GM23338 (cell line): ENCODE results near the gene DTWD1. TPM values are rescaled to one million over a fixed set of nuclear protein-coding genes. Genes with fewer than 3 reads are reported as not detected.
A peak's percentile ranks its signal among the peaks of the same experiment; 100 is the strongest.

Experiments used
- ATAC-seq: fragments of 200-7000 bp; cut with Tn5 transposase; 3 replicates; pipeline ENCODE4 v1.9.1; 2020
- DNase-seq: peaks from one replicate; pipeline ENCODE4 v3.0.0-alpha.2; 2015; ENCODE audit warnings: low spot score
- H2AFZ ChIP-seq: fragments of 200-600 bp; sonication (generic); 2 replicates; pipeline ENCODE4 v1.8.0; 2016; ENCODE audit warnings: antibody characterized with exemption, mild to moderate bottlenecking, moderate library complexity
- H3F3A ChIP-seq: fragments of 200-600 bp; sonication (generic); replicated peaks from 2 replicates; pipeline ENCODE4 v1.8.0; 2017; ENCODE audit warnings: antibody characterized with exemption, mixed run types, low read depth
- H3K27ac ChIP-seq: fragments of 200-600 bp; sonication (generic); 2 replicates; pipeline ENCODE4 v1.6.1; 2016; ENCODE audit warnings: low read depth
- H3K27me3 ChIP-seq: fragments of 200-600 bp; sonication (generic); 2 replicates; pipeline ENCODE4 v1.8.0; 2016; ENCODE audit warnings: mild to moderate bottlenecking, mixed run types, moderate library complexity; ENCODE audit not compliant: insufficient read depth
- H3K36me3 ChIP-seq: fragments of 200-600 bp; sonication (generic); 2 replicates; pipeline ENCODE4 v1.8.0; 2016; ENCODE audit warnings: mild to moderate bottlenecking; ENCODE audit not compliant: insufficient read depth
- H3K4me1 ChIP-seq: fragments of 200-600 bp; sonication (generic); 2 replicates; pipeline ENCODE4 v1.8.0; 2016; ENCODE audit warnings: mild to moderate bottlenecking, moderate library complexity; ENCODE audit not compliant: insufficient read depth
- H3K4me2 ChIP-seq: fragments of 200-600 bp; sonication (generic); 2 replicates; pipeline ENCODE4 v1.7.1; 2017; ENCODE audit warnings: mixed run types
- H3K4me3 ChIP-seq: fragments of 200-600 bp; sonication (generic); 2 replicates; pipeline ENCODE4 v1.6.1; 2016; ENCODE audit warnings: mixed run types
- H3K79me2 ChIP-seq: fragments of 200-600 bp; sonication (generic); replicated peaks from 2 replicates; pipeline ENCODE4 v1.8.0; 2017; ENCODE audit warnings: mild to moderate bottlenecking; ENCODE audit not compliant: insufficient read depth
- H3K9me2 ChIP-seq: fragments of 200-600 bp; sonication (generic); 2 replicates; pipeline ENCODE4 v1.8.0; 2017; ENCODE audit not compliant: insufficient read depth
- H4K20me1 ChIP-seq: fragments of 200-600 bp; sonication (generic); replicated peaks from 2 replicates; pipeline ENCODE4 v1.8.0; 2017; ENCODE audit warnings: mild to moderate bottlenecking; ENCODE audit not compliant: insufficient read depth
- H3K27ac Mint-ChIP-seq: 2 replicates; pipeline ENCODE4 v1.8.0; 2020; ENCODE audit warnings: inconsistent platforms, mild to moderate bottlenecking, moderate library complexity, mixed read lengths
- H3K27me3 Mint-ChIP-seq: 3 replicates; pipeline ENCODE4 v1.8.0; 2022; ENCODE audit warnings: low read depth, mild to moderate bottlenecking, moderate library complexity, mixed read lengths, inconsistent platforms; ENCODE audit not compliant: insufficient read depth, poor library complexity
- H3K36me3 Mint-ChIP-seq: 3 replicates; pipeline ENCODE4 v1.8.0; 2021; ENCODE audit warnings: low read depth, mild to moderate bottlenecking, inconsistent platforms, moderate library complexity, mixed read lengths
- H3K4me1 Mint-ChIP-seq: 3 replicates; pipeline ENCODE4 v1.8.0; 2020; ENCODE audit warnings: mild to moderate bottlenecking, inconsistent platforms, mixed read lengths
- H3K4me3 Mint-ChIP-seq: 3 replicates; pipeline ENCODE4 v1.8.0; 2021; ENCODE audit warnings: moderate library complexity, mild to moderate bottlenecking, inconsistent platforms, mixed read lengths
- H3K9me3 Mint-ChIP-seq: 3 replicates; pipeline ENCODE4 v1.8.0; 2020; ENCODE audit warnings: moderate library complexity, mild to moderate bottlenecking, inconsistent platforms, mixed read lengths
- CREB1 ChIP-seq: fragments of 250-450 bp; sonication (Bioruptor Pico); IDR thresholded peaks from 2 replicates; pipeline ENCODE4 v1.5.0; 2020; ENCODE audit warnings: low read depth, mild to moderate bottlenecking, moderate library complexity
- EZH2 ChIP-seq: fragments of 200-600 bp; sonication (generic); IDR thresholded peaks from one replicate; pipeline ENCODE4 v1.8.0; 2017; ENCODE audit warnings: antibody characterized with exemption, mild to moderate bottlenecking, low read depth; ENCODE audit not compliant: unreplicated experiment
- EZH2phosphoT487 ChIP-seq: fragments of 200-600 bp; sonication (generic); IDR thresholded peaks from one replicate; pipeline ENCODE4 v1.8.1; 2018; ENCODE audit warnings: antibody characterized with exemption; ENCODE audit not compliant: unreplicated experiment
- JUNB ChIP-seq: IDR thresholded peaks from one replicate; pipeline ENCODE4 v1.6.1; 2016; ENCODE audit warnings: antibody characterized with exemption; ENCODE audit not compliant: unreplicated experiment
- NANOG ChIP-seq: IDR thresholded peaks from 2 replicates; pipeline ENCODE4 v1.6.1; 2016; ENCODE audit warnings: antibody characterized with exemption, borderline replicate concordance
- POLR2AphosphoS5 ChIP-seq: IDR thresholded peaks from 2 replicates; pipeline ENCODE4 v1.6.1; 2016; ENCODE audit warnings: antibody characterized with exemption, low read depth
- STAT1 ChIP-seq: IDR thresholded peaks from one replicate; pipeline ENCODE4 v1.6.1; 2016; ENCODE audit warnings: antibody characterized with exemption; ENCODE audit not compliant: unreplicated experiment
- ZNF331 ChIP-seq: fragments of 250-450 bp; sonication (Bioruptor Pico); IDR thresholded peaks from 2 replicates; pipeline ENCODE4 v1.5.0; 2020; ENCODE audit warnings: low read depth, mild to moderate bottlenecking, moderate library complexity
- long read RNA-seq: library from polyadenylated mRNA; unstranded; transcript quantifications from one replicate; pipeline ENCODE4 v2.0.0, GENCODE V29; 2020; ENCODE audit not compliant: unreplicated experiment
- polyA plus RNA-seq: library from polyadenylated mRNA; unstranded; fragments of >200 nt; fragmentation: Nextera tagmentation; extraction: Ambion mirVana; gene quantifications from 2 replicates; pipeline ENCODE4 v1.2.1, GENCODE V29; 2016
- total RNA-seq: library from RNA; depleted of rRNA; stranded (reverse); fragments of >200 nt; shearing (Covaris generic); gene quantifications from 2 replicates; pipeline ENCODE4 v1.2.3, GENCODE V29; 2014; rRNA removed
- TF ChIP-seq, protein P1 (sequence below), 2 experiments: fragments of 200-600 bp in 1 of 2; sonication (generic) in 1 of 2; conservative IDR thresholded peaks; 2 replicates each; pipeline versions ENCODE4 v1.5.1 to v1.6.1; 2016 to 2017; ENCODE audit warnings: antibody characterized with exemption in 2 of 2, low read depth in 2 of 2, mild to moderate bottlenecking in 2 of 2, moderate library complexity in 1 of 2
- TF ChIP-seq, protein P2 (sequence below): IDR thresholded peaks from 2 replicates; pipeline ENCODE4 v1.6.1; 2016; ENCODE audit warnings: antibody characterized with exemption
- TF ChIP-seq, protein P3 (sequence below): IDR thresholded peaks from one replicate; pipeline ENCODE4 v1.6.1; 2018; ENCODE audit warnings: antibody characterized with exemption; ENCODE audit not compliant: unreplicated experiment

DTWD1 gene, protein sequence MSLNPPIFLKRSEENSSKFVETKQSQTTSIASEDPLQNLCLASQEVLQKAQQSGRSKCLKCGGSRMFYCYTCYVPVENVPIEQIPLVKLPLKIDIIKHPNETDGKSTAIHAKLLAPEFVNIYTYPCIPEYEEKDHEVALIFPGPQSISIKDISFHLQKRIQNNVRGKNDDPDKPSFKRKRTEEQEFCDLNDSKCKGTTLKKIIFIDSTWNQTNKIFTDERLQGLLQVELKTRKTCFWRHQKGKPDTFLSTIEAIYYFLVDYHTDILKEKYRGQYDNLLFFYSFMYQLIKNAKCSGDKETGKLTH
- total RNA-seq (28.4 and 28.6 TPM in 2 replicates), polyA plus RNA-seq (34.3 and 45.2 TPM in 2 replicates)
- long read RNA-seq, full-length matches to known transcripts: 18 of 30 reads
- long read RNA-seq, partial matches to known transcripts: 4 of 30 reads
- long read RNA-seq, other reads (novel, unspliced or antisense): 8 of 30 reads

DNA sequence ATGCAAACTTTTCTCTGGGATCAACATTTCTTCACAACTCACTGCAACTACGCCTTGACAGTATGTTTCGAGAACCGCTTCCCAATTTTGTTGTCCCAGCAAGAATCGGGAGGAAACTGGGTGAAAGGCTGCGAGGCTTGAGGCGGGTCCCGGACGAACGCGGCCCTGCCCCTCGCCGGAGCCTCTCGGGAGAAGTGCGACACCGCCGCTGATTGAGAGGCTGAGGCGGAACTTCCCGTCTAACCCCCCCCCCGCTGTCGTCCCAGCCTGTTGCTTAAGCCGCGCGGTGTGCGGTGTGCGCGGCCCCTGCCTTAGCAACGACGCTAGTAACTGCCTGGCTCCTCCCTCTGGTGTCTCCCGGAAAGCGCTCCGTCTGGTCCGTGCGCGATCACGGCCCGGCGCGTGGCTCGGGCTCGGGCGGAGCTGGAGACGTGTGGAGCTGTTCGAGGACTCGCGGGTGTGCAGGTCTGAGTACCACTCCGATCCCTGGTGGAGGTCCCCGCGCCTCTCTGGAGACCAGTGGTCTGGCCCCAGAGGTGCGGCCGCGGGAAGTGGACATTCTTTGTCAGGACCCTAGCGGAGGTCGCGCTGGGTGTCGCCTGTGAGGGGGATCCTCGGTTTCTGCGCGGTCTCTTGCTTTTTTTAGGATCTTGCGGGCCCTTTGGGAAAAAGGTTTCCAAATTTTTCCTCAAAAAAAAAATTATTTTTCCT, at the start of gene DTWD1, which contains the start of gene FAM227B:
Gene DTWD1, plus strand, starts transcription at position 391 of the 711 bp plus-strand sequence. CDS start 4,120 bp downstream, outside the sequence.
Gene FAM227B, minus strand, starts transcription at position 161 of the 711 bp plus-strand sequence. CDS start 5,647 bp downstream, outside the sequence.
- Mint-ChIP-seq H3K4me1 (peaks cover 12% of the 10 kb centered on the region; the same call in 2 of the 3 replicates), H3K4me3 (peak within 1 kb of the TSS; percentile 94)
- DNase-seq: peak; percentile 97

DNA sequence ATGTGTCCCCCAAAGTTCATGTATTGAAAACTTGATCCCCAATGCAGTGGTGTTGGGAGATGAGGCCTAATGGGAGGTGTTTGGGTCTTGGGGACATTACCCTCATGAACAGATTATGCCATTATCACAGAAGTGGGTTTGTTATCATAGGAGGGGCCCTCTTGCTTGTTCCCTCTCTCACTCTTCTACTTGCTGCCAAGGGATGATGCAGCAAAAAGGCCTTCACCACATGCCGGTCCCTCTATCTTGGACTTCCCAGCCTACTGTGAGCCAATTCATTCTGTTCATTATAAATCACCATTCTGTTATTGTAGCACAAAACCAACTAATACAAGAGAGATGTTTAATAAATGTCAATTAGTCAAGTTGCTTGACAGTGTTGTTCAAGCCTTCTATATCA, 47.4 kb upstream of the DTWD1 start:
- no peak for ATAC-seq
- H3K4me3 ChIP-seq: no peak overlapping the region
- peaks cover 1% of the 10 kb centered on the region for H3K27me3 Mint-ChIP-seq
- no peak for TF ChIP-seq EZH2
- TF ChIP-seq CREB1 (CRISPR knock-in tag): no peak
- no peak for TF ChIP-seq EZH2phosphoT487
- TF ChIP-seq, protein P1, sequence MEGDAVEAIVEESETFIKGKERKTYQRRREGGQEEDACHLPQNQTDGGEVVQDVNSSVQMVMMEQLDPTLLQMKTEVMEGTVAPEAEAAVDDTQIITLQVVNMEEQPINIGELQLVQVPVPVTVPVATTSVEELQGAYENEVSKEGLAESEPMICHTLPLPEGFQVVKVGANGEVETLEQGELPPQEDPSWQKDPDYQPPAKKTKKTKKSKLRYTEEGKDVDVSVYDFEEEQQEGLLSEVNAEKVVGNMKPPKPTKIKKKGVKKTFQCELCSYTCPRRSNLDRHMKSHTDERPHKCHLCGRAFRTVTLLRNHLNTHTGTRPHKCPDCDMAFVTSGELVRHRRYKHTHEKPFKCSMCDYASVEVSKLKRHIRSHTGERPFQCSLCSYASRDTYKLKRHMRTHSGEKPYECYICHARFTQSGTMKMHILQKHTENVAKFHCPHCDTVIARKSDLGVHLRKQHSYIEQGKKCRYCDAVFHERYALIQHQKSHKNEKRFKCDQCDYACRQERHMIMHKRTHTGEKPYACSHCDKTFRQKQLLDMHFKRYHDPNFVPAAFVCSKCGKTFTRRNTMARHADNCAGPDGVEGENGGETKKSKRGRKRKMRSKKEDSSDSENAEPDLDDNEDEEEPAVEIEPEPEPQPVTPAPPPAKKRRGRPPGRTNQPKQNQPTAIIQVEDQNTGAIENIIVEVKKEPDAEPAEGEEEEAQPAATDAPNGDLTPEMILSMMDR (conservative IDR thresholded peaks at IDR 0.05; ENCODE audit: low read depth in 2 of 2): no peak
- no peak for TF ChIP-seq STAT1
- TF ChIP-seq, protein P2, sequence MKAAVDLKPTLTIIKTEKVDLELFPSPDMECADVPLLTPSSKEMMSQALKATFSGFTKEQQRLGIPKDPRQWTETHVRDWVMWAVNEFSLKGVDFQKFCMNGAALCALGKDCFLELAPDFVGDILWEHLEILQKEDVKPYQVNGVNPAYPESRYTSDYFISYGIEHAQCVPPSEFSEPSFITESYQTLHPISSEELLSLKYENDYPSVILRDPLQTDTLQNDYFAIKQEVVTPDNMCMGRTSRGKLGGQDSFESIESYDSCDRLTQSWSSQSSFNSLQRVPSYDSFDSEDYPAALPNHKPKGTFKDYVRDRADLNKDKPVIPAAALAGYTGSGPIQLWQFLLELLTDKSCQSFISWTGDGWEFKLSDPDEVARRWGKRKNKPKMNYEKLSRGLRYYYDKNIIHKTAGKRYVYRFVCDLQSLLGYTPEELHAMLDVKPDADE: no peak
- no peak for TF ChIP-seq POLR2AphosphoS5
- no peak for TF ChIP-seq ZNF331 (CRISPR knock-in tag)
- TF ChIP-seq NANOG: no peak
- TF ChIP-seq, protein P3, sequence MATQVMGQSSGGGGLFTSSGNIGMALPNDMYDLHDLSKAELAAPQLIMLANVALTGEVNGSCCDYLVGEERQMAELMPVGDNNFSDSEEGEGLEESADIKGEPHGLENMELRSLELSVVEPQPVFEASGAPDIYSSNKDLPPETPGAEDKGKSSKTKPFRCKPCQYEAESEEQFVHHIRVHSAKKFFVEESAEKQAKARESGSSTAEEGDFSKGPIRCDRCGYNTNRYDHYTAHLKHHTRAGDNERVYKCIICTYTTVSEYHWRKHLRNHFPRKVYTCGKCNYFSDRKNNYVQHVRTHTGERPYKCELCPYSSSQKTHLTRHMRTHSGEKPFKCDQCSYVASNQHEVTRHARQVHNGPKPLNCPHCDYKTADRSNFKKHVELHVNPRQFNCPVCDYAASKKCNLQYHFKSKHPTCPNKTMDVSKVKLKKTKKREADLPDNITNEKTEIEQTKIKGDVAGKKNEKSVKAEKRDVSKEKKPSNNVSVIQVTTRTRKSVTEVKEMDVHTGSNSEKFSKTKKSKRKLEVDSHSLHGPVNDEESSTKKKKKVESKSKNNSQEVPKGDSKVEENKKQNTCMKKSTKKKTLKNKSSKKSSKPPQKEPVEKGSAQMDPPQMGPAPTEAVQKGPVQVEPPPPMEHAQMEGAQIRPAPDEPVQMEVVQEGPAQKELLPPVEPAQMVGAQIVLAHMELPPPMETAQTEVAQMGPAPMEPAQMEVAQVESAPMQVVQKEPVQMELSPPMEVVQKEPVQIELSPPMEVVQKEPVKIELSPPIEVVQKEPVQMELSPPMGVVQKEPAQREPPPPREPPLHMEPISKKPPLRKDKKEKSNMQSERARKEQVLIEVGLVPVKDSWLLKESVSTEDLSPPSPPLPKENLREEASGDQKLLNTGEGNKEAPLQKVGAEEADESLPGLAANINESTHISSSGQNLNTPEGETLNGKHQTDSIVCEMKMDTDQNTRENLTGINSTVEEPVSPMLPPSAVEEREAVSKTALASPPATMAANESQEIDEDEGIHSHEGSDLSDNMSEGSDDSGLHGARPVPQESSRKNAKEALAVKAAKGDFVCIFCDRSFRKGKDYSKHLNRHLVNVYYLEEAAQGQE: no peak

More for the DNA sequence above, at the start of gene DTWD1, which contains the start of gene FAM227B:
- H3K36me3 ChIP-seq: peaks cover 17% of the 10 kb centered on the region
- peak within 1 kb of the TSS; percentile 80; the same call in 1 of the 2 replicates for H2AFZ ChIP-seq
- H3F3A ChIP-seq: no peaks in the 10 kb centered on the region
- peak within 1 kb of the TSS; percentile 90 for H3K4me2 ChIP-seq
- 0 out of 2 replicates have a peak, but pooled peaks cover 2% of the 10 kb centered on the region for H3K9me2 ChIP-seq
- peaks cover 4% of the 10 kb centered on the region for H3K27me3 Mint-ChIP-seq
- H3K36me3 Mint-ChIP-seq: peaks cover 32% of the 10 kb centered on the region
- peak within 1 kb of the TSS; percentile 53 for H3K4me3 ChIP-seq
- peaks cover 20% of the 10 kb centered on the region for H3K9me3 Mint-ChIP-seq
- peaks cover 39% of the 10 kb centered on the region for H3K79me2 ChIP-seq
- TF ChIP-seq, protein P2: peak; percentile 58; the same call in 1 of the 2 replicates
- TF ChIP-seq ZNF331 (CRISPR knock-in tag) (no peak), CREB1 (CRISPR knock-in tag) (peak; percentile 66), STAT1 (no peak), NANOG (no peak), POLR2AphosphoS5 (peak; percentile 96), EZH2 (no peak), EZH2phosphoT487 (no peak), JUNB (no peak)
- no peaks in the 10 kb centered on the region for H3K27me3 ChIP-seq
- peak; percentile 98 for ATAC-seq
- H3K27ac Mint-ChIP-seq: peak within 1 kb of the TSS; percentile 99
- peak within 1 kb of the TSS; percentile 72; the same call in 1 of the 2 replicates for H3K27ac ChIP-seq
- peaks cover 5% of the 10 kb centered on the region; the same call in 1 of the 2 replicates for H3K4me1 ChIP-seq
- H4K20me1 ChIP-seq: no peaks in the 10 kb centered on the region

More for the DNA sequence above, 47.4 kb upstream of the DTWD1 start:
- H3K4me1 Mint-ChIP-seq: 0 out of 3 replicates have a peak, but pooled peaks cover under 1% of the 10 kb centered on the region
- no peaks in the 10 kb centered on the region for H3K36me3 Mint-ChIP-seq
- no peaks in the 10 kb centered on the region for H3K9me3 Mint-ChIP-seq
- Histone ChIP-seq H3K79me2 (no peaks in the 10 kb centered on the region), H3K27me3 (no peaks in the 10 kb centered on the region), H3K36me3 (no peaks in the 10 kb centered on the region), H3K27ac (no peak overlapping the region), H4K20me1 (no peaks in the 10 kb centered on the region), H3F3A (no peaks in the 10 kb centered on the region), H3K9me2 (no peaks in the 10 kb centered on the region), H2AFZ (no peak overlapping the region), H3K4me2 (no peak overlapping the region), H3K4me1 (no peaks in the 10 kb centered on the region)
- H3K27ac Mint-ChIP-seq: peak overlapping the region; percentile 55; the same call in 1 of the 2 replicates
- H3K4me3 Mint-ChIP-seq: no peak overlapping the region
- no peak for DNase-seq
